Pancreas (tissue), 10 donors: ENCODE results near the gene TAF3. TPM values are rescaled to one million over a fixed set of nuclear protein-coding genes. Genes with fewer than 3 reads are reported as not detected.

Source experiments
- ATAC-seq, 4 donors: fragments of 200-7000 bp; cut with Tn5 transposase; one replicate each; pipeline versions ENCODE4 v1.8.0 to v1.9.1; 2020; ENCODE audit warnings: mild to moderate bottlenecking in 4 of 4, moderate library complexity in 4 of 4
- DNase-seq, 6 donors: peaks; one replicate each; pipeline ENCODE4 v3.0.0-alpha.2; 2020
- FAIRE-seq: peaks from 2 replicates; lab custom pipeline; 2012; peaks lifted over from hg19 to GRCh38; lab: Jason Lieb, UNC
- H3K27ac ChIP-seq, 4 donors: fragments of 200-600 bp; sonication (generic); 1 replicate in 3 of 4; 2 replicates in 1 of 4; pipeline versions ENCODE4 v1.5.0 to v1.8.0; 2020
- H3K27me3 ChIP-seq, 4 donors: fragments of 200-600 bp; one replicate each; pipeline ENCODE4 v1.8.0; 2021
- H3K36me3 ChIP-seq, 3 donors: fragments of 200-600 bp; sonication (generic) in 1 of 3; one replicate each; pipeline versions ENCODE4 v1.5.0 to v1.8.0; 2020 to 2021
- H3K4me1 ChIP-seq, 3 donors: fragments of 200-600 bp; one replicate each; pipeline ENCODE4 v1.8.0; 2021
- H3K4me3 ChIP-seq, 4 donors: fragments of 200-600 bp; sonication (generic) in 2 of 4; one replicate each; pipeline versions ENCODE4 v1.5.0 to v1.8.0; 2020 to 2021
- H3K9me3 ChIP-seq, 4 donors: fragments of 200-600 bp; one replicate each; pipeline ENCODE4 v1.8.0; 2021
- CTCF ChIP-seq, 4 donors: fragments of 200-600 bp; sonication (generic) in 3 of 4; IDR thresholded peaks; one replicate each; pipeline versions ENCODE4 v1.5.0 to v1.8.0; 2021; ENCODE audit warnings: antibody characterized with exemption in 4 of 4
- WGBS, 2 donors: extraction: QIAGEN DNeasy Blood & Tissue Kit; methylation state at CpG; one replicate each; pipeline ENCODE4 v1.1.7; 2013; 5-methylcytosine and 5-hydroxymethylcytosine counted together
- intact Hi-C, 3 donors: fragments of 100-400 bp; cut with DNase I; formaldehyde crosslinking; loops; one replicate each; pipeline versions ENCODE4 v1.11.1 to v1.14.2; 2022
- polyA plus RNA-seq, 2 donors: library from polyadenylated mRNA; stranded (reverse); fragments of 200-250 nt; gene quantifications; one replicate each; pipeline ENCODE4 v1.2.3, GENCODE V29; 2013
- total RNA-seq, 6 donors: library from RNA; stranded (reverse); fragmentation: NEBNext Ultra II Directional in 4 of 6; extraction: Animal tissue kit (Norgen Biotek cat#: 25700) in 4 of 6; gene quantifications; one replicate each; pipeline versions ENCODE4 v1.2.1 to v1.2.4, GENCODE V29; 2021 to 2023
- donor health status: healthy with polysubstance abuse.
- donor health status: DM: no; HTN: no; CAD: no; lungs with moderate emphysema.
- donor health status: DM: no; HTN: no; CAD: no.
- donor health status: control.
- donor health status: control.
- donor health status: Bipolar disorder and iron deficiency.
- donor health status: DM: yes; HTN: yes; CAD: no.
- donor health status: DM: no; HTN: no; CAD: no.
- donor health status: DM: no; HTN: no; CAD: no.
- donor health status: DM: yes; HTN: yes; CAD: no.

TAF3 gene
- total and polyA plus RNA-seq, 8 donors = 2.9 to 5.8 (median 4.0) TPM

GRCh38 chr10:7967035-7967434 is 148.7 kb downstream of the TAF3 start:
- ATAC-seq = no peak
- H3K27ac ChIP-seq = no peak overlapping the region

GRCh38 chr10:7968510-7969112 is 150.3 kb downstream of the TAF3 start:
- WGBS, 2 donors = 86 to 90% methylated on average over 1 of the region's 1 CpG
- Histone ChIP-seq H3K4me3 (no peak overlapping the region), H3K4me1 (no peaks in the 10 kb centered on the region), H3K36me3 (peaks cover 0 to 10% (median 0%) of the 10 kb centered on the region in 3 donors), H3K9me3 (no peaks in the 10 kb centered on the region), H3K27ac (no peak overlapping the region), H3K27me3 (no peaks in the 10 kb centered on the region)
- DNase-seq (no peak), FAIRE-seq (no peak), ATAC-seq (no peak)
- intact Hi-C loops = no loop called here
- TF ChIP-seq CTCF (IDR thresholded peaks at IDR 0.05) = no peak

More at GRCh38 chr10:7967035-7967434, 148.7 kb downstream of the TAF3 start:
- intact Hi-C loops = no loop called here
- FAIRE-seq (no peak), DNase-seq (no peak)
- H3K36me3 ChIP-seq = peaks cover 0 to 10% (median 0%) of the 10 kb centered on the region in 3 donors
- no peaks in the 10 kb centered on the region for H3K4me1 ChIP-seq
- H3K9me3 ChIP-seq = no peaks in the 10 kb centered on the region
- no peaks in the 10 kb centered on the region for H3K27me3 ChIP-seq
- no peak for TF ChIP-seq CTCF (IDR thresholded peaks at IDR 0.05)
- 80 to 82% methylated on average over 2 of the region's 2 CpGs for WGBS, 2 donors
- no peak overlapping the region for H3K4me3 ChIP-seq

- FAIRE-seq (no peak), ATAC-seq (no peak), DNase-seq (no peak)
- Histone ChIP-seq H3K27me3 (no peaks in the 10 kb centered on the region), H3K27ac (no peak overlapping the region), H3K36me3 (peaks cover 0 to 2% (median 0%) of the 10 kb centered on the region in 3 donors), H3K9me3 (no peaks in the 10 kb centered on the region), H3K4me3 (no peak overlapping the region), H3K4me1 (no peaks in the 10 kb centered on the region)
- intact Hi-C loops = no loop called here
- TF ChIP-seq CTCF (IDR thresholded peaks at IDR 0.05) = no peak
- 53 to 57% methylated on average over 6 of the region's 6 CpGs for WGBS, 2 donors
Observed at GRCh38 chr10:7969623-7970022, 151.3 kb downstream of the TAF3 start.

- no peak for FAIRE-seq
Observed at GRCh38 chr10:7971949-7972348, 153.6 kb downstream of the TAF3 start.

More at GRCh38 chr10:7971949-7972348, 153.6 kb downstream of the TAF3 start:
- intact Hi-C loops = no loop called here
- Histone ChIP-seq H3K27me3 (no peaks in the 10 kb centered on the region), H3K4me1 (no peaks in the 10 kb centered on the region), H3K9me3 (no peaks in the 10 kb centered on the region), H3K27ac (no peak overlapping the region), H3K36me3 (no peaks in the 10 kb centered on the region), H3K4me3 (no peak overlapping the region)
- 82 to 84% methylated on average over 3 of the region's 3 CpGs for WGBS, 2 donors
- TF ChIP-seq CTCF (IDR thresholded peaks at IDR 0.05) = no peak
- ATAC-seq (no peak), DNase-seq (no peak)
